Hepatocyte (in vitro differentiated cells): ENCODE results near the gene FGFR3.

Experiments used
- EZH2phosphoT487 ChIP-seq: fragments of 200-600 bp; sonication (generic); IDR thresholded peaks from one replicate; pipeline ENCODE4 v1.6.1; 2018; ENCODE audit warnings: antibody characterized with exemption, mild to moderate bottlenecking, low read depth, moderate library complexity; ENCODE audit not compliant: unreplicated experiment, severe bottlenecking
- TF ChIP-seq, protein P1 (sequence below): fragments of 200-600 bp; sonication (generic); IDR thresholded peaks from 2 replicates; pipeline ENCODE4 v1.5.1; 2016; ENCODE audit warnings: antibody characterized with exemption, mild to moderate bottlenecking; ENCODE audit not compliant: poor library complexity

DNA sequence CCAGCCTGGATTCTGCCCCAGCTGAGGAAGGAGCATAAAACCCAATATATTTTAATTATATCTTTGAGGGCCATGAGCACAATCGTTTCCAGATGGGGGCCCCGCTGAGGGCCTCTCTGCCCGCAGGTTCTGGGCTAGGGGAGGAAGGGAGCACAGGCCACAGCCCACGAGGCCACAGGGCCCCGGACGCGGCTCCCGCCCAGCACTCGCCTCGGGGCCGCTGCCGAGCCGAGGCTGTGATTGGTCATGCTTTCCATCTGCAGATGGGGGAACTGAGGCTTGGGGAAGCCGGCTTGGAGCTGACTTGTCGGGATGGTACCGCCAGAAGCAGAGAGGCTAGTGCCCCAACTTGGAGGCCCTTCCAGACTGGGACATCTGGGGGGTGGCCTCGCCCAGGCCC, 37.8 kb upstream of the FGFR3 start:
- TF ChIP-seq, protein P1, sequence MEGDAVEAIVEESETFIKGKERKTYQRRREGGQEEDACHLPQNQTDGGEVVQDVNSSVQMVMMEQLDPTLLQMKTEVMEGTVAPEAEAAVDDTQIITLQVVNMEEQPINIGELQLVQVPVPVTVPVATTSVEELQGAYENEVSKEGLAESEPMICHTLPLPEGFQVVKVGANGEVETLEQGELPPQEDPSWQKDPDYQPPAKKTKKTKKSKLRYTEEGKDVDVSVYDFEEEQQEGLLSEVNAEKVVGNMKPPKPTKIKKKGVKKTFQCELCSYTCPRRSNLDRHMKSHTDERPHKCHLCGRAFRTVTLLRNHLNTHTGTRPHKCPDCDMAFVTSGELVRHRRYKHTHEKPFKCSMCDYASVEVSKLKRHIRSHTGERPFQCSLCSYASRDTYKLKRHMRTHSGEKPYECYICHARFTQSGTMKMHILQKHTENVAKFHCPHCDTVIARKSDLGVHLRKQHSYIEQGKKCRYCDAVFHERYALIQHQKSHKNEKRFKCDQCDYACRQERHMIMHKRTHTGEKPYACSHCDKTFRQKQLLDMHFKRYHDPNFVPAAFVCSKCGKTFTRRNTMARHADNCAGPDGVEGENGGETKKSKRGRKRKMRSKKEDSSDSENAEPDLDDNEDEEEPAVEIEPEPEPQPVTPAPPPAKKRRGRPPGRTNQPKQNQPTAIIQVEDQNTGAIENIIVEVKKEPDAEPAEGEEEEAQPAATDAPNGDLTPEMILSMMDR: no peak
- no peak for TF ChIP-seq EZH2phosphoT487
